ENCODE results near the gene NOMO2.
"Not testable (repeated sequence)": the region's sequence is repeated elsewhere in the genome, so short reads cannot be mapped to it uniquely, and the experiment has no call there.

GRCh38 chr16:18401159-18401558 is 160.7 kb downstream of the NOMO2 start:
- not testable (repeated sequence) for TF ChIP-seq CBX2 (IDR thresholded peaks at IDR 0.05; ENCODE audit: borderline replicate concordance, low read depth); PBX3 (IDR thresholded peaks at IDR 0.05)
